Measurements from ENCODE around the gene AGPAT3.

The AGPAT3 gene

GRCh38 chr21:43991447-43991991 is 126.5 kb downstream of the AGPAT3 start:
- H4K5ac ChIP-seq (ENCODE audit: low read length) = no peak overlapping the region
- H3K4ac ChIP-seq (ENCODE audit: low read depth, low read length) = no peak overlapping the region
- no peak overlapping the region for H3K56ac ChIP-seq (ENCODE audit: low read length)
- no peak overlapping the region for H2AK5ac ChIP-seq (ENCODE audit: low read length)
- H2BK120ac ChIP-seq (ENCODE audit: low read depth, low read length) = no peak overlapping the region
- H2BK15ac ChIP-seq (replicated peaks; ENCODE audit: low read depth) = no peak overlapping the region
- H3K27ac ChIP-seq (ENCODE audit: low read depth, low read length) = no peak overlapping the region
- no peak overlapping the region for H2BK5ac ChIP-seq (ENCODE audit: low read length)
- no peak overlapping the region for H3K18ac ChIP-seq (ENCODE audit: low read length)
- no peak overlapping the region for H3K4me2 ChIP-seq (ENCODE audit: low read length)
- no peak overlapping the region for H4K8ac ChIP-seq (ENCODE audit: low read depth, low read length)
- DNase-seq = no peak
- no peaks in the 10 kb centered on the region for H3K27me3 ChIP-seq (ENCODE audit: insufficient read depth, low read length, poor library complexity)
- no peaks in the 10 kb centered on the region for H3K4me1 ChIP-seq (ENCODE audit: control insufficient read depth, low read depth, low read length)
- no CpG with 5 or more reads among the region's 33 CpGs for WGBS (ENCODE audit: extremely low coverage, insufficient coverage, low lambda C conversion rate)
- no peaks in the 10 kb centered on the region for H3K79me1 ChIP-seq (ENCODE audit: low read length)
- H3K9ac ChIP-seq (ENCODE audit: low read length) = no peak overlapping the region
- no peak overlapping the region for H3K23ac ChIP-seq (ENCODE audit: low read length)
- H3K79me2 ChIP-seq (ENCODE audit: control insufficient read depth, insufficient read depth, low read length) = no peaks in the 10 kb centered on the region
- H3K4me3 ChIP-seq (ENCODE audit: low read length) = no peak overlapping the region
- no peaks in the 10 kb centered on the region for H3K36me3 ChIP-seq (ENCODE audit: control insufficient read depth, insufficient read depth, low read length)

- H3K27me3 ChIP-seq (ENCODE audit: insufficient read depth, low read length, poor library complexity) = no peaks in the 10 kb centered on the region
- H3K36me3 ChIP-seq (ENCODE audit: control insufficient read depth, insufficient read depth, low read length) = no peaks in the 10 kb centered on the region
- no peaks in the 10 kb centered on the region for H3K79me1 ChIP-seq (ENCODE audit: low read length)
- H3K4me2 ChIP-seq (ENCODE audit: low read length) = no peak overlapping the region
- no peak overlapping the region for H4K8ac ChIP-seq (ENCODE audit: low read depth, low read length)
- no peak overlapping the region for H3K4ac ChIP-seq (ENCODE audit: low read depth, low read length)
- no peak overlapping the region for H3K9ac ChIP-seq (ENCODE audit: low read length)
- H4K5ac ChIP-seq (ENCODE audit: low read length) = no peak overlapping the region
- no peaks in the 10 kb centered on the region for H3K4me1 ChIP-seq (ENCODE audit: control insufficient read depth, low read depth, low read length)
- no CpG with 5 or more reads among the region's 11 CpGs for WGBS (ENCODE audit: extremely low coverage, insufficient coverage, low lambda C conversion rate)
- no peak overlapping the region for H2BK5ac ChIP-seq (ENCODE audit: low read length)
- no peak overlapping the region for H2AK5ac ChIP-seq (ENCODE audit: low read length)
- H2BK120ac ChIP-seq (ENCODE audit: low read depth, low read length) = no peak overlapping the region
- no peak overlapping the region for H3K56ac ChIP-seq (ENCODE audit: low read length)
- no peak overlapping the region for H3K4me3 ChIP-seq (ENCODE audit: low read length)
- DNase-seq = no peak
- no peak overlapping the region for H3K18ac ChIP-seq (ENCODE audit: low read length)
- H2BK15ac ChIP-seq (replicated peaks; ENCODE audit: low read depth) = no peak overlapping the region
- H3K27ac ChIP-seq (ENCODE audit: low read depth, low read length) = no peak overlapping the region
- H3K79me2 ChIP-seq (ENCODE audit: control insufficient read depth, insufficient read depth, low read length) = no peaks in the 10 kb centered on the region
- no peak overlapping the region for H3K23ac ChIP-seq (ENCODE audit: low read length)
These were observed 127.1 kb downstream of the AGPAT3 start for GRCh38 chr21:43992121-43992520.

- H3K27me3 ChIP-seq (ENCODE audit: insufficient read depth, low read length, poor library complexity) = no peaks in the 10 kb centered on the region
- no peak overlapping the region for H3K27ac ChIP-seq (ENCODE audit: low read depth, low read length)
- H4K8ac ChIP-seq (ENCODE audit: low read depth, low read length) = no peak overlapping the region
- no peak overlapping the region for H3K4me2 ChIP-seq (ENCODE audit: low read length)
- H3K4ac ChIP-seq (ENCODE audit: low read depth, low read length) = no peak overlapping the region
- H3K79me2 ChIP-seq (ENCODE audit: control insufficient read depth, insufficient read depth, low read length) = no peaks in the 10 kb centered on the region
- no peak overlapping the region for H3K23ac ChIP-seq (ENCODE audit: low read length)
- H2BK5ac ChIP-seq (ENCODE audit: low read length) = no peak overlapping the region
- no peak overlapping the region for H2AK5ac ChIP-seq (ENCODE audit: low read length)
- no peak overlapping the region for H2BK15ac ChIP-seq (replicated peaks; ENCODE audit: low read depth)
- no peak for DNase-seq
- no peak overlapping the region for H3K4me3 ChIP-seq (ENCODE audit: low read length)
- no peak overlapping the region for H3K9ac ChIP-seq (ENCODE audit: low read length)
- no peak overlapping the region for H3K18ac ChIP-seq (ENCODE audit: low read length)
- H3K36me3 ChIP-seq (ENCODE audit: control insufficient read depth, insufficient read depth, low read length) = no peaks in the 10 kb centered on the region
- no peak overlapping the region for H4K5ac ChIP-seq (ENCODE audit: low read length)
- H3K56ac ChIP-seq (ENCODE audit: low read length) = no peak overlapping the region
- no peaks in the 10 kb centered on the region for H3K4me1 ChIP-seq (ENCODE audit: control insufficient read depth, low read depth, low read length)
- no peak overlapping the region for H2BK120ac ChIP-seq (ENCODE audit: low read depth, low read length)
- no peaks in the 10 kb centered on the region for H3K79me1 ChIP-seq (ENCODE audit: low read length)
- WGBS (ENCODE audit: extremely low coverage, insufficient coverage, low lambda C conversion rate) = no CpG with 5 or more reads among the region's 18 CpGs
These were observed 128.5 kb downstream of the AGPAT3 start for GRCh38 chr21:43993420-43993934.

GRCh38 chr21:43994085-43994484 is 129.1 kb downstream of the AGPAT3 start:
- Histone ChIP-seq H3K18ac (ENCODE audit: low read length) (no peak overlapping the region), H3K4me3 (ENCODE audit: low read length) (no peak overlapping the region), H3K4me2 (ENCODE audit: low read length) (no peak overlapping the region), H2AK5ac (ENCODE audit: low read length) (no peak overlapping the region), H3K79me2 (ENCODE audit: control insufficient read depth, insufficient read depth, low read length) (no peaks in the 10 kb centered on the region), H3K27me3 (ENCODE audit: insufficient read depth, low read length, poor library complexity) (no peaks in the 10 kb centered on the region), H2BK5ac (ENCODE audit: low read length) (no peak overlapping the region), H3K23ac (ENCODE audit: low read length) (no peak overlapping the region), H3K36me3 (ENCODE audit: control insufficient read depth, insufficient read depth, low read length) (no peaks in the 10 kb centered on the region), H3K56ac (ENCODE audit: low read length) (no peak overlapping the region), H4K8ac (ENCODE audit: low read depth, low read length) (no peak overlapping the region), H3K9ac (ENCODE audit: low read length) (no peak overlapping the region), H2BK120ac (ENCODE audit: low read depth, low read length) (no peak overlapping the region), H2BK15ac (replicated peaks; ENCODE audit: low read depth) (no peak overlapping the region), H3K4me1 (ENCODE audit: control insufficient read depth, low read depth, low read length) (no peaks in the 10 kb centered on the region), H3K27ac (ENCODE audit: low read depth, low read length) (no peak overlapping the region), H3K79me1 (ENCODE audit: low read length) (no peaks in the 10 kb centered on the region), H4K5ac (ENCODE audit: low read length) (no peak overlapping the region), H3K4ac (ENCODE audit: low read depth, low read length) (no peak overlapping the region)
- no CpG with 5 or more reads among the region's 11 CpGs for whole genome bisulfite sequencing (ENCODE audit: extremely low coverage, insufficient coverage, low lambda C conversion rate)
- DNase-seq = no peak

- Histone ChIP-seq H3K4me3 (ENCODE audit: low read length) (no peak overlapping the region), H4K5ac (ENCODE audit: low read length) (no peak overlapping the region), H4K8ac (ENCODE audit: low read depth, low read length) (no peak overlapping the region), H2BK5ac (ENCODE audit: low read length) (no peak overlapping the region), H3K79me1 (ENCODE audit: low read length) (no peaks in the 10 kb centered on the region), H3K4me2 (ENCODE audit: low read length) (no peak overlapping the region), H3K4me1 (ENCODE audit: control insufficient read depth, low read depth, low read length) (no peaks in the 10 kb centered on the region), H3K27me3 (ENCODE audit: insufficient read depth, low read length, poor library complexity) (no peaks in the 10 kb centered on the region), H2BK120ac (ENCODE audit: low read depth, low read length) (no peak overlapping the region), H3K36me3 (ENCODE audit: control insufficient read depth, insufficient read depth, low read length) (no peaks in the 10 kb centered on the region), H3K27ac (ENCODE audit: low read depth, low read length) (no peak overlapping the region), H3K23ac (ENCODE audit: low read length) (no peak overlapping the region), H3K9ac (ENCODE audit: low read length) (no peak overlapping the region), H3K18ac (ENCODE audit: low read length) (no peak overlapping the region), H2AK5ac (ENCODE audit: low read length) (no peak overlapping the region), H3K4ac (ENCODE audit: low read depth, low read length) (no peak overlapping the region), H2BK15ac (replicated peaks; ENCODE audit: low read depth) (no peak overlapping the region), H3K56ac (ENCODE audit: low read length) (no peak overlapping the region), H3K79me2 (ENCODE audit: control insufficient read depth, insufficient read depth, low read length) (no peaks in the 10 kb centered on the region)
- no CpG with 5 or more reads among the region's 9 CpGs for WGBS (ENCODE audit: extremely low coverage, insufficient coverage, low lambda C conversion rate)
- DNase-seq = no peak
These were observed 129.6 kb downstream of the AGPAT3 start for GRCh38 chr21:43994646-43995045.

- H4K8ac ChIP-seq (ENCODE audit: low read depth, low read length) = no peak overlapping the region
- H3K4ac ChIP-seq (ENCODE audit: low read depth, low read length) = no peak overlapping the region
- H3K27me3 ChIP-seq (ENCODE audit: insufficient read depth, low read length, poor library complexity) = no peaks in the 10 kb centered on the region
- H3K79me1 ChIP-seq (ENCODE audit: low read length) = no peaks in the 10 kb centered on the region
- WGBS (ENCODE audit: extremely low coverage, insufficient coverage, low lambda C conversion rate) = no CpG with 5 or more reads among the region's 18 CpGs
- no peaks in the 10 kb centered on the region for H3K4me1 ChIP-seq (ENCODE audit: control insufficient read depth, low read depth, low read length)
- H3K23ac ChIP-seq (ENCODE audit: low read length) = no peak overlapping the region
- no peak overlapping the region for H2AK5ac ChIP-seq (ENCODE audit: low read length)
- H2BK5ac ChIP-seq (ENCODE audit: low read length) = no peak overlapping the region
- H3K79me2 ChIP-seq (ENCODE audit: control insufficient read depth, insufficient read depth, low read length) = no peaks in the 10 kb centered on the region
- no peak overlapping the region for H4K5ac ChIP-seq (ENCODE audit: low read length)
- H3K56ac ChIP-seq (ENCODE audit: low read length) = no peak overlapping the region
- H2BK15ac ChIP-seq (replicated peaks; ENCODE audit: low read depth) = no peak overlapping the region
- H2BK120ac ChIP-seq (ENCODE audit: low read depth, low read length) = no peak overlapping the region
- H3K27ac ChIP-seq (ENCODE audit: low read depth, low read length) = no peak overlapping the region
- no peak overlapping the region for H3K18ac ChIP-seq (ENCODE audit: low read length)
- H3K4me2 ChIP-seq (ENCODE audit: low read length) = no peak overlapping the region
- no peaks in the 10 kb centered on the region for H3K36me3 ChIP-seq (ENCODE audit: control insufficient read depth, insufficient read depth, low read length)
- no peak for DNase-seq
- no peak overlapping the region for H3K9ac ChIP-seq (ENCODE audit: low read length)
- no peak overlapping the region for H3K4me3 ChIP-seq (ENCODE audit: low read length)
These were observed 130.6 kb downstream of the AGPAT3 start for GRCh38 chr21:43995521-43996105.

All from mesendoderm (in vitro differentiated cells).